ENCODE results near the gene VIPR2.

DNA sequence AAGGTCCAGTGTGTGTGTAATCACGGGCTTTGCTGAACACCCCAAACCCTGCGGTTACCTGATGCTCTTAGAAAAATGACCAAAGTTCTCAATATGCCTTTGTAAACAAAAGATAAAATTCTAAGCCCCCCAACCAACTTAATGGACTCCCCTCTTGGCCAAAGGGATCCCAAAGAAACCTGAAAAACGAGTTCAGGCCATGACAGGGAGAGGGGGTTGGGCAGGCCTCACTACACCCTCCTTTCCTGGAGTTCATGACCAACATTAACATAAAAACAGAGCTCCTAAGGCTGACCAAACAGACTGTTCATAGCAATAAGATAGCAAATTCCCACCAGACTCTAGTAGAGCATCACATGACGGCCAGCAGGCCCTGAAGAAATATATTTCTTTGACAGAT, 3.0 kb upstream of the VIPR2 start:
- no peak for TF ChIP-seq POLR2A (IDR thresholded peaks at IDR 0.05)
- TF ChIP-seq, protein P1, sequence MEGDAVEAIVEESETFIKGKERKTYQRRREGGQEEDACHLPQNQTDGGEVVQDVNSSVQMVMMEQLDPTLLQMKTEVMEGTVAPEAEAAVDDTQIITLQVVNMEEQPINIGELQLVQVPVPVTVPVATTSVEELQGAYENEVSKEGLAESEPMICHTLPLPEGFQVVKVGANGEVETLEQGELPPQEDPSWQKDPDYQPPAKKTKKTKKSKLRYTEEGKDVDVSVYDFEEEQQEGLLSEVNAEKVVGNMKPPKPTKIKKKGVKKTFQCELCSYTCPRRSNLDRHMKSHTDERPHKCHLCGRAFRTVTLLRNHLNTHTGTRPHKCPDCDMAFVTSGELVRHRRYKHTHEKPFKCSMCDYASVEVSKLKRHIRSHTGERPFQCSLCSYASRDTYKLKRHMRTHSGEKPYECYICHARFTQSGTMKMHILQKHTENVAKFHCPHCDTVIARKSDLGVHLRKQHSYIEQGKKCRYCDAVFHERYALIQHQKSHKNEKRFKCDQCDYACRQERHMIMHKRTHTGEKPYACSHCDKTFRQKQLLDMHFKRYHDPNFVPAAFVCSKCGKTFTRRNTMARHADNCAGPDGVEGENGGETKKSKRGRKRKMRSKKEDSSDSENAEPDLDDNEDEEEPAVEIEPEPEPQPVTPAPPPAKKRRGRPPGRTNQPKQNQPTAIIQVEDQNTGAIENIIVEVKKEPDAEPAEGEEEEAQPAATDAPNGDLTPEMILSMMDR (IDR thresholded peaks at IDR 0.05) = no peak
